GM04504 (cell line): ENCODE data around the gene HVCN1.

Experiments
- DNase-seq: peaks from one replicate; pipeline ENCODE4 v3.0.0-alpha.2; 2012; ENCODE audit warnings: low read depth

Gene HVCN1

GRCh38 chr12:110699591-110700445 lies 10.9 kb upstream of the HVCN1 start:
- no peak for DNase-seq

- peak; percentile 32 for DNase-seq
Observed at GRCh38 chr12:110698171-110698902, 9.4 kb upstream of the HVCN1 start.

- DNase-seq = no peak
Observed at GRCh38 chr12:110697236-110697635, 8.3 kb upstream of the HVCN1 start.

- no peak for DNase-seq
Observed at GRCh38 chr12:110696283-110696682, 7.4 kb upstream of the HVCN1 start.

- DNase-seq = no peak
Observed at GRCh38 chr12:110694330-110694901, 5.5 kb upstream of the HVCN1 start.

GRCh38 chr12:110693731-110694130 lies 4.8 kb upstream of the HVCN1 start:
- DNase-seq = no peak

- DNase-seq = no peak
Observed at GRCh38 chr12:110690127-110690430, 1.2 kb upstream of the HVCN1 start.

- DNase-seq = no peak
Observed at GRCh38 chr12:110689281-110690126, 589 bp upstream of the HVCN1 start.

GRCh38 chr12:110687396-110688169 lies 1.3 kb downstream of the HVCN1 start:
- no peak for DNase-seq

GRCh38 chr12:110686294-110686903 lies 2.5 kb downstream of the HVCN1 start:
- no peak for DNase-seq

- DNase-seq = no peak
Observed at GRCh38 chr12:110684312-110684836, 4.5 kb downstream of the HVCN1 start.

GRCh38 chr12:110683888-110684287 lies 5.0 kb downstream of the HVCN1 start:
- no peak for DNase-seq

- DNase-seq = no peak
Observed at GRCh38 chr12:110680032-110680431, 8.9 kb downstream of the HVCN1 start.

- no peak for DNase-seq
Observed at GRCh38 chr12:110679201-110679600, 9.7 kb downstream of the HVCN1 start.

- DNase-seq = no peak
Observed at GRCh38 chr12:110677982-110678381, 10.9 kb downstream of the HVCN1 start.

GRCh38 chr12:110677206-110677911 lies 11.6 kb downstream of the HVCN1 start:
- no peak for DNase-seq

- DNase-seq = no peak
Observed at GRCh38 chr12:110676171-110676570, 12.7 kb downstream of the HVCN1 start.

- no peak for DNase-seq
Observed at GRCh38 chr12:110670161-110670701, 18.7 kb downstream of the HVCN1 start.

- no peak for DNase-seq
Observed at GRCh38 chr12:110669193-110669502, 19.8 kb downstream of the HVCN1 start.
